Hematopoietic multipotent progenitor cell treated with erythropoietin and hydrocortisone succinate and interleukin-3 and kit ligand, for 17 days (in vitro differentiated cells): ENCODE data around the gene APOBEC3C.
A peak's percentile ranks its signal among the peaks of the same experiment; 100 is the strongest.
"Not testable (repeated sequence)": the region's sequence is repeated elsewhere in the genome, so short reads cannot be mapped to it uniquely, and the experiment has no call there.

ENCODE experiments used
- DNase-seq: peaks from one replicate; pipeline ENCODE4 v3.0.0-alpha.2; 2015; ENCODE audit warnings: low spot score

APOBEC3C gene

GRCh38 chr22:38981992-38982927, 31.8 kb upstream of the APOBEC3C start, which contains the start of gene APOBEC3B:
TSS of gene APOBEC3B (plus strand) at chr22:38982347. CDS start at chr22:38982454, 107 bp downstream.
- peak; percentile 83 for DNase-seq

GRCh38 chr22:38984224-38984623, 29.8 kb upstream of the APOBEC3C start:
- no peak for DNase-seq

GRCh38 chr22:38984784-38985757, 29.0 kb upstream of the APOBEC3C start:
- not testable (repeated sequence) for DNase-seq

GRCh38 chr22:38986629-38987028, 27.4 kb upstream of the APOBEC3C start:
- no peak for DNase-seq

GRCh38 chr22:38987171-38987895, 26.7 kb upstream of the APOBEC3C start:
- no peak for DNase-seq

GRCh38 chr22:38989466-38989865, 24.6 kb upstream of the APOBEC3C start:
- DNase-seq, result no peak

- DNase-seq, result not testable (repeated sequence)
These were observed 21.1 kb upstream of the APOBEC3C start for GRCh38 chr22:38992871-38993371.

GRCh38 chr22:38996105-38996504, 18.0 kb upstream of the APOBEC3C start:
- DNase-seq, result no peak

- no peak for DNase-seq
These were observed 16.5 kb upstream of the APOBEC3C start for GRCh38 chr22:38997518-38997917.

GRCh38 chr22:39003165-39003638, 10.9 kb upstream of the APOBEC3C start:
- DNase-seq, result peak; percentile 78

- DNase-seq, result no peak
These were observed 6.9 kb upstream of the APOBEC3C start for GRCh38 chr22:39007177-39007576.

GRCh38 chr22:39008271-39008850, 5.7 kb upstream of the APOBEC3C start:
- not testable (repeated sequence) for DNase-seq

GRCh38 chr22:39010946-39011345, 3.1 kb upstream of the APOBEC3C start:
- DNase-seq, result no peak

GRCh38 chr22:39012533-39013511, 1.2 kb upstream of the APOBEC3C start:
- DNase-seq, result no peak

GRCh38 chr22:39013561-39013941, 506 bp upstream of the APOBEC3C start:
- DNase-seq, result peak; percentile 32

GRCh38 chr22:39014723-39015121, 665 bp downstream of the APOBEC3C start:
- DNase-seq, result not testable (repeated sequence)

- no peak for DNase-seq
These were observed 2.5 kb downstream of the APOBEC3C start for GRCh38 chr22:39016592-39016991.

- no peak for DNase-seq
These were observed 3.7 kb downstream of the APOBEC3C start for GRCh38 chr22:39017596-39018365.
